Smooth muscle cell (in vitro differentiated cells): ENCODE results near the gene B3GALNT2. TPM values are rescaled to one million over a fixed set of nuclear protein-coding genes. Genes with fewer than 3 reads are reported as not detected.

Experiments used
- DNase-seq: peaks from one replicate; lab custom pipeline; 2025; ENCODE audit not compliant: unreplicated experiment; lab: John Stamatoyannopoulos, UW
- H2AFZ ChIP-seq: fragments of 200-600 bp; sonication (generic); 2 replicates; pipeline ENCODE4 v1.6.0; 2016; ENCODE audit warnings: antibody characterized with exemption, low read depth, mild to moderate bottlenecking
- H3F3A ChIP-seq: fragments of 200-600 bp; sonication (generic); 2 replicates; pipeline ENCODE4 v1.6.0; 2017; ENCODE audit warnings: antibody characterized with exemption, low read depth
- H3K27ac ChIP-seq: fragments of 200-600 bp; sonication (generic); 2 replicates; pipeline ENCODE4 v1.5.1; 2016; ENCODE audit warnings: low read depth, mild to moderate bottlenecking
- H3K27me3 ChIP-seq: fragments of 200-600 bp; sonication (generic); 2 replicates; pipeline ENCODE4 v1.6.1; 2016; ENCODE audit warnings: low read depth, mild to moderate bottlenecking
- H3K36me3 ChIP-seq: fragments of 200-600 bp; sonication (generic); 2 replicates; pipeline ENCODE4 v1.5.1; 2016; ENCODE audit warnings: low read depth
- H3K4me1 ChIP-seq: fragments of 200-600 bp; sonication (generic); 2 replicates; pipeline ENCODE4 v1.5.1; 2016; ENCODE audit warnings: low read depth
- H3K4me2 ChIP-seq: fragments of 200-600 bp; sonication (generic); 2 replicates; pipeline ENCODE4 v1.6.0; 2016; ENCODE audit warnings: mild to moderate bottlenecking
- H3K4me3 ChIP-seq: fragments of 200-600 bp; sonication (generic); 2 replicates; pipeline ENCODE4 v1.5.1; 2016; ENCODE audit warnings: mild to moderate bottlenecking
- H3K79me2 ChIP-seq: fragments of 200-600 bp; sonication (generic); 2 replicates; pipeline ENCODE4 v1.6.0; 2016; ENCODE audit warnings: low read depth, mild to moderate bottlenecking
- H3K9ac ChIP-seq: fragments of 200-600 bp; sonication (generic); 2 replicates; pipeline ENCODE4 v1.6.0; 2016; ENCODE audit warnings: low read depth
- H3K9me3 ChIP-seq: fragments of 200-600 bp; sonication (generic); replicated peaks from 2 replicates; pipeline ENCODE4 v1.5.1; 2016; ENCODE audit warnings: low read depth
- H4K20me1 ChIP-seq: fragments of 200-600 bp; sonication (generic); 2 replicates; pipeline ENCODE4 v1.6.0; 2016; ENCODE audit warnings: low read depth
- CTCF ChIP-seq: fragments of 200-600 bp; sonication (generic); IDR thresholded peaks from 2 replicates; pipeline ENCODE4 v1.5.1; 2017; ENCODE audit warnings: borderline replicate concordance, mild to moderate bottlenecking, antibody characterized with exemption; ENCODE audit not compliant: insufficient read depth, poor library complexity, severe bottlenecking
- WGBS: methylation state at CpG from one replicate; pipeline ENCODE4 v1.1.7; 2016; ENCODE audit warnings: low lambda C conversion rate; 5-methylcytosine and 5-hydroxymethylcytosine counted together
- polyA plus RNA-seq: library from polyadenylated mRNA; unstranded; fragments of >200 nt; fragmentation: Nextera tagmentation; extraction: Ambion mirVana; gene quantifications from 2 replicates; pipeline ENCODE4 v1.2.1, GENCODE V29; 2016
- total RNA-seq: library from RNA; depleted of rRNA; stranded (reverse); fragments of >200 nt; gene quantifications from 2 replicates; pipeline ENCODE4 v1.2.3, GENCODE V29; 2014

B3GALNT2 gene
- total and polyA plus RNA-seq, 2 experiments from 2014 or later = 8.2 to 22.7 TPM

GRCh38 chr1:235454021-235454420 is 50.2 kb downstream of the B3GALNT2 start:
- Histone ChIP-seq H3K79me2 (no peaks in the 10 kb centered on the region), H3K4me1 (no peaks in the 10 kb centered on the region), H3K27me3 (no peaks in the 10 kb centered on the region), H3K4me3 (no peak overlapping the region), H4K20me1 (no peaks in the 10 kb centered on the region), H3K9me3 (no peaks in the 10 kb centered on the region), H3K4me2 (no peak overlapping the region), H3K27ac (no peak overlapping the region), H2AFZ (no peak overlapping the region), H3F3A (no peaks in the 10 kb centered on the region), H3K9ac (no peak overlapping the region), H3K36me3 (peaks cover 8% of the 10 kb centered on the region)
- DNase-seq = no peak
- no peak for TF ChIP-seq CTCF
- WGBS = 96% methylated on average over 8 of the region's 8 CpGs

DNA sequence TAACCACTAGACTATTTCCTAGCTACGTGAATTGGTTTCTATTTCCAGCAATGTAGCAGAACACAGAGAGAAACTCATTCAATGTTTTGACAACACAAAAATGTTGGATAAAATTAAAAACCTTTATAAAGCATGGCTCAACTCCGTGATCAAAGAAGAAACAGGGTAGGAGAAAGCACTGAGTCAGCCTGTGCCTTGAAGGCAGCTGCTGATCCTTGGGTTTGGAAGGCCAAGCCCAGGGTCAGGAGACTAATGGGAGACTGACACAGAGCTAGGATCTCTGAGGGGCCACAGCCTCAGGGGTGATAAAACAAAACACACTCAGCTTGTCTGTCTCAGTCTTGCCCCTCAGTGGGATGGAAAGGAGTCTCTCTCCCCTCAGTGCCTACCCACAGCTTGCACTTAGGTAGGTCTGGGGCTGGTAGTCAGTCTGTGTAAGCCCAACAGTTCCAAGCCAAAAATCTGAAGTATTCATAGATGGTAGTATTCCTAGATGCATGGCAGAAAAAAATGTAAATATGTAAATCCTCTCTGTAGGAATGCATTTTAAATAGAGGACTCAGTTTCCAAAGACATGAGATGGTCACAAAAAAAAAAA is 53.3 kb downstream of the B3GALNT2 start:
- H3K4me3 ChIP-seq = no peak overlapping the region
- no peak for TF ChIP-seq CTCF
- H3K27me3 ChIP-seq = no peaks in the 10 kb centered on the region
- H3F3A ChIP-seq = no peaks in the 10 kb centered on the region
- no peak overlapping the region for H2AFZ ChIP-seq
- 45% methylated on average over 2 of the region's 2 CpGs for WGBS
- H3K9me3 ChIP-seq = no peaks in the 10 kb centered on the region
- peaks cover 8% of the 10 kb centered on the region for H3K36me3 ChIP-seq
- DNase-seq = no peak
- no peak overlapping the region for H3K4me2 ChIP-seq
- H3K27ac ChIP-seq = no peak overlapping the region
- H3K4me1 ChIP-seq = no peaks in the 10 kb centered on the region
- H3K9ac ChIP-seq = no peak overlapping the region
- H4K20me1 ChIP-seq = no peaks in the 10 kb centered on the region
- H3K79me2 ChIP-seq = no peaks in the 10 kb centered on the region

DNA sequence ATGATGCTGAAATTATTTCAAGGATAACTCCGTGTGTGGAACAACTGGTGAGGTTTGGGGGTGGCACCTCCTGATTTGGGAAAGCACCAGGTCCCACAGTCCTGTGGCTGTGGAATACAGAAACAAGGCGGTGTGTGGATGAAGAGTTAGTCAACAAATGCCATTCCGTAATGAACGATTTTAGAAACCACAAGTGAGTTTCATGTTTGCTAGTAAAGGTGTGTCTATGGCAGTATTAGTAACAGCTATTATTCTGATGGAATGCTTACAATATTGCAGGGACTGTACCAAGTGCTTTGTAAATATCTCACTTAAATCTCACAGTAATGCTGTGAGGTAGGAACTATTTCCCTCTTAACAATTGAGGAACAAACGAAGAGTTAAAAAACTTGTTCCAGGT is 53.8 kb downstream of the B3GALNT2 start:
- Histone ChIP-seq H3K9ac (no peak overlapping the region), H2AFZ (no peak overlapping the region), H3F3A (no peaks in the 10 kb centered on the region), H3K9me3 (no peaks in the 10 kb centered on the region), H4K20me1 (no peaks in the 10 kb centered on the region), H3K36me3 (peaks cover 8% of the 10 kb centered on the region), H3K79me2 (no peaks in the 10 kb centered on the region), H3K4me1 (no peaks in the 10 kb centered on the region), H3K27me3 (no peaks in the 10 kb centered on the region), H3K4me3 (no peak overlapping the region), H3K27ac (peak overlapping the region; percentile 5), H3K4me2 (no peak overlapping the region)
- 91% methylated on average over 5 of the region's 5 CpGs for WGBS
- no peak for DNase-seq
- TF ChIP-seq CTCF = no peak

DNA sequence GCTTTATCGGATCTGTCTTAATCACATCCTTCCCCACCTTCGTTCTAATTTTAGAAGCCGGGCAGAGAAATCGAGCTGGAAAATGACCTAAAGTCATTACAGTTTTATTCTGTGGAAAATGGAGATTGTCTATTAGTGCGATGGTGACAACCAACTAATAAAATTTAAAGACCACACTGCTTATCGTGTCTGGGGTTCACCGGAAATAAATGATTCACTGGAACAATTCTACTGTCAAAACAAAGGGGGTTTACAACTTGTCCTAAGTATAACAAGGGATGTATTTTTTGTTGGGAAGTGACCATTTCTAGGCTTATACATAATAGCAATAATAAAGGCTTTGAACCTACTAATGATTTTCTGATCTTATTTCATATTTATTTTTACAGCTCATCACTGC is 55.6 kb downstream of the B3GALNT2 start:
- no peaks in the 10 kb centered on the region for H3K9me3 ChIP-seq
- no peak overlapping the region for H3K9ac ChIP-seq
- no peak overlapping the region for H3K4me3 ChIP-seq
- no peaks in the 10 kb centered on the region for H3K27me3 ChIP-seq
- no peak for TF ChIP-seq CTCF
- no peak overlapping the region for H3K4me2 ChIP-seq
- H2AFZ ChIP-seq = no peak overlapping the region
- no peaks in the 10 kb centered on the region for H3F3A ChIP-seq
- no peaks in the 10 kb centered on the region for H3K79me2 ChIP-seq
- H4K20me1 ChIP-seq = no peaks in the 10 kb centered on the region
- no peak for DNase-seq
- H3K4me1 ChIP-seq = no peaks in the 10 kb centered on the region
- WGBS = 94% methylated on average over 7 of the region's 7 CpGs
- no peak overlapping the region for H3K27ac ChIP-seq
- peaks cover 16% of the 10 kb centered on the region for H3K36me3 ChIP-seq
